Islet of Langerhans (tissue), 1 donor: Measurements from ENCODE around the gene ZNF593.

Experiments
- FAIRE-seq: peaks from one replicate; lab custom pipeline; 2011; peaks lifted over from hg19 to GRCh38; lab: Jason Lieb, UNC

ZNF593 gene

GRCh38 chr1:26212726-26213125, 43.0 kb downstream of the ZNF593 start:
- no peak for FAIRE-seq

GRCh38 chr1:26213335-26213905, 43.7 kb downstream of the ZNF593 start:
- no peak for FAIRE-seq

GRCh38 chr1:26215246-26215645, 45.5 kb downstream of the ZNF593 start:
- no peak for FAIRE-seq

- FAIRE-seq: no peak
These were observed 49.3 kb downstream of the ZNF593 start for GRCh38 chr1:26218906-26219494.
